Measurements from ENCODE around the gene TARS3.

- TF ChIP-seq CTCF (IDR thresholded peaks at IDR 0.05): no peak
- TF ChIP-seq POLR2AphosphoS5 (IDR thresholded peaks at IDR 0.05; ENCODE audit: low read depth, low read length): no peak
- TF ChIP-seq REST (IDR thresholded peaks at IDR 0.05; ENCODE audit: insufficient read depth in 1 of 2, low read depth in 2 of 2, low read length in 1 of 2): no peak
- no peak for TF ChIP-seq SIN3A (IDR thresholded peaks at IDR 0.05; ENCODE audit: borderline replicate concordance, insufficient read depth, low read depth, low read length)
Observed at GRCh38 chr15:101608201-101608600, 116.1 kb downstream of the TARS3 start.

Data from Panc1 (cell line).